ENCODE data around the gene PTPRD. TPM values are rescaled to one million over a fixed set of nuclear protein-coding genes. Genes with fewer than 3 reads are reported as not detected.
"Not testable (repeated sequence)": the region's sequence is repeated elsewhere in the genome, so short reads cannot be mapped to it uniquely, and the experiment has no call there.

PTPRD gene
- total RNA-seq, 1 donor from 2014 or later = 20.9 TPM

- no peak for DNase-seq (ENCODE audit: low spot score)
Observed at GRCh38 chr9:9016597-9016996, 1596.2 kb downstream of the PTPRD start.

GRCh38 chr9:9004810-9005209 lies 1608.0 kb downstream of the PTPRD start:
- no peak for DNase-seq (ENCODE audit: low spot score)

GRCh38 chr9:9002826-9003583 lies 1609.8 kb downstream of the PTPRD start:
- no peak for DNase-seq (ENCODE audit: low spot score)

- DNase-seq (ENCODE audit: low spot score) = no peak
Observed at GRCh38 chr9:8980496-8981013, 1632.2 kb downstream of the PTPRD start.

- DNase-seq (ENCODE audit: low spot score) = no peak
Observed at GRCh38 chr9:8978334-8978733, 1634.5 kb downstream of the PTPRD start.

- DNase-seq (ENCODE audit: low spot score) = not testable (repeated sequence)
Observed at GRCh38 chr9:8968350-8968749, 1644.5 kb downstream of the PTPRD start.

- no peak for DNase-seq (ENCODE audit: low spot score)
Observed at GRCh38 chr9:8963885-8964284, 1648.9 kb downstream of the PTPRD start.

- DNase-seq (ENCODE audit: low spot score) = no peak
Observed at GRCh38 chr9:8962084-8962483, 1650.7 kb downstream of the PTPRD start.

GRCh38 chr9:8961186-8961851 lies 1651.5 kb downstream of the PTPRD start:
- peak; percentile 43 for DNase-seq (ENCODE audit: low spot score)

- no peak for DNase-seq (ENCODE audit: low spot score)
Observed at GRCh38 chr9:8960254-8960653, 1652.5 kb downstream of the PTPRD start.

GRCh38 chr9:8958358-8958757 lies 1654.4 kb downstream of the PTPRD start:
- DNase-seq (ENCODE audit: low spot score) = no peak

GRCh38 chr9:8955315-8955714 lies 1657.5 kb downstream of the PTPRD start:
- no peak for DNase-seq (ENCODE audit: low spot score)

GRCh38 chr9:8946461-8946860 lies 1666.3 kb downstream of the PTPRD start:
- DNase-seq (ENCODE audit: low spot score) = no peak

- DNase-seq (ENCODE audit: low spot score) = no peak
Observed at GRCh38 chr9:8943392-8943791, 1669.4 kb downstream of the PTPRD start.

- DNase-seq (ENCODE audit: low spot score) = no peak
Observed at GRCh38 chr9:8940650-8941049, 1672.2 kb downstream of the PTPRD start.

- no peak for DNase-seq (ENCODE audit: low spot score)
Observed at GRCh38 chr9:8926461-8926860, 1686.3 kb downstream of the PTPRD start.

GRCh38 chr9:8924562-8924961 lies 1688.2 kb downstream of the PTPRD start:
- no peak for DNase-seq (ENCODE audit: low spot score)

GRCh38 chr9:8920478-8921183 lies 1692.2 kb downstream of the PTPRD start:
- not testable (repeated sequence) for DNase-seq (ENCODE audit: low spot score)

- DNase-seq (ENCODE audit: low spot score) = no peak
Observed at GRCh38 chr9:8917956-8918739, 1694.7 kb downstream of the PTPRD start.

- DNase-seq (ENCODE audit: low spot score) = no peak
Observed at GRCh38 chr9:8916771-8917170, 1696.0 kb downstream of the PTPRD start.

- no peak for DNase-seq (ENCODE audit: low spot score)
Observed at GRCh38 chr9:8907868-8908267, 1704.9 kb downstream of the PTPRD start.

GRCh38 chr9:8905731-8906130 lies 1707.1 kb downstream of the PTPRD start:
- DNase-seq (ENCODE audit: low spot score) = no peak
